ENCODE results near the gene PUS1.
"Not testable (repeated sequence)": the region's sequence is repeated elsewhere in the genome, so short reads cannot be mapped to it uniquely, and the experiment has no call there.

The PUS1 gene

GRCh38 chr12:131965073-131965472, 36.0 kb downstream of the PUS1 start:
- DNase-seq, result no peak

- no peak for DNase-seq
Observed at GRCh38 chr12:131971226-131971625, 42.1 kb downstream of the PUS1 start.

GRCh38 chr12:131975228-131975627, 46.2 kb downstream of the PUS1 start:
- no peak for DNase-seq

- no peak for DNase-seq
Observed at GRCh38 chr12:131979606-131980005, 50.5 kb downstream of the PUS1 start.

GRCh38 chr12:131980263-131980662, 51.2 kb downstream of the PUS1 start:
- no peak for DNase-seq

GRCh38 chr12:131981388-131981787, 52.3 kb downstream of the PUS1 start:
- no peak for DNase-seq

GRCh38 chr12:131982041-131982440, 53.0 kb downstream of the PUS1 start:
- DNase-seq, result no peak

- no peak for DNase-seq
Observed at GRCh38 chr12:131983026-131983425, 54.0 kb downstream of the PUS1 start.

- DNase-seq, result no peak
Observed at GRCh38 chr12:131983554-131983953, 54.5 kb downstream of the PUS1 start.

- DNase-seq, result no peak
Observed at GRCh38 chr12:131984334-131984733, 55.3 kb downstream of the PUS1 start.

GRCh38 chr12:131985510-131985875, 56.4 kb downstream of the PUS1 start:
- DNase-seq, result not testable (repeated sequence)

GRCh38 chr12:131986361-131986760, 57.3 kb downstream of the PUS1 start:
- DNase-seq, result no peak

GRCh38 chr12:131986910-131987309, 57.8 kb downstream of the PUS1 start:
- no peak for DNase-seq

GRCh38 chr12:131987552-131987951, 58.5 kb downstream of the PUS1 start:
- DNase-seq, result no peak

GRCh38 chr12:131988054-131988796, 59.1 kb downstream of the PUS1 start:
- DNase-seq, result no peak

- no peak for DNase-seq
Observed at GRCh38 chr12:131989021-131989420, 59.9 kb downstream of the PUS1 start.

GRCh38 chr12:131990066-131990979, 61.2 kb downstream of the PUS1 start:
- DNase-seq, result no peak

- DNase-seq, result no peak
Observed at GRCh38 chr12:131990980-131991305, 61.9 kb downstream of the PUS1 start.

- DNase-seq, result no peak
Observed at GRCh38 chr12:131991816-131992430, 62.8 kb downstream of the PUS1 start.

GRCh38 chr12:131994589-131994988, 65.5 kb downstream of the PUS1 start:
- DNase-seq, result no peak
